Smooth muscle cell (in vitro differentiated cells): ENCODE results near the gene CARD11. TPM values are rescaled to one million over a fixed set of nuclear protein-coding genes. Genes with fewer than 3 reads are reported as not detected.

ENCODE experiments used
- DNase-seq: peaks from one replicate; lab custom pipeline; 2025; ENCODE audit not compliant: unreplicated experiment; lab: John Stamatoyannopoulos, UW
- H2AFZ ChIP-seq: fragments of 200-600 bp; sonication (generic); 2 replicates; pipeline ENCODE4 v1.6.0; 2016; ENCODE audit warnings: antibody characterized with exemption, low read depth, mild to moderate bottlenecking
- H3F3A ChIP-seq: fragments of 200-600 bp; sonication (generic); 2 replicates; pipeline ENCODE4 v1.6.0; 2017; ENCODE audit warnings: antibody characterized with exemption, low read depth
- H3K27ac ChIP-seq: fragments of 200-600 bp; sonication (generic); 2 replicates; pipeline ENCODE4 v1.5.1; 2016; ENCODE audit warnings: low read depth, mild to moderate bottlenecking
- H3K27me3 ChIP-seq: fragments of 200-600 bp; sonication (generic); 2 replicates; pipeline ENCODE4 v1.6.1; 2016; ENCODE audit warnings: low read depth, mild to moderate bottlenecking
- H3K36me3 ChIP-seq: fragments of 200-600 bp; sonication (generic); 2 replicates; pipeline ENCODE4 v1.5.1; 2016; ENCODE audit warnings: low read depth
- H3K4me1 ChIP-seq: fragments of 200-600 bp; sonication (generic); 2 replicates; pipeline ENCODE4 v1.5.1; 2016; ENCODE audit warnings: low read depth
- H3K4me2 ChIP-seq: fragments of 200-600 bp; sonication (generic); 2 replicates; pipeline ENCODE4 v1.6.0; 2016; ENCODE audit warnings: mild to moderate bottlenecking
- H3K4me3 ChIP-seq: fragments of 200-600 bp; sonication (generic); 2 replicates; pipeline ENCODE4 v1.5.1; 2016; ENCODE audit warnings: mild to moderate bottlenecking
- H3K79me2 ChIP-seq: fragments of 200-600 bp; sonication (generic); 2 replicates; pipeline ENCODE4 v1.6.0; 2016; ENCODE audit warnings: low read depth, mild to moderate bottlenecking
- H3K9ac ChIP-seq: fragments of 200-600 bp; sonication (generic); 2 replicates; pipeline ENCODE4 v1.6.0; 2016; ENCODE audit warnings: low read depth
- H3K9me3 ChIP-seq: fragments of 200-600 bp; sonication (generic); replicated peaks from 2 replicates; pipeline ENCODE4 v1.5.1; 2016; ENCODE audit warnings: low read depth
- H4K20me1 ChIP-seq: fragments of 200-600 bp; sonication (generic); 2 replicates; pipeline ENCODE4 v1.6.0; 2016; ENCODE audit warnings: low read depth
- WGBS: methylation state at CpG from one replicate; pipeline ENCODE4 v1.1.7; 2016; ENCODE audit warnings: low lambda C conversion rate; 5-methylcytosine and 5-hydroxymethylcytosine counted together
- polyA plus RNA-seq: library from polyadenylated mRNA; unstranded; fragments of >200 nt; fragmentation: Nextera tagmentation; extraction: Ambion mirVana; gene quantifications from 2 replicates; pipeline ENCODE4 v1.2.1, GENCODE V29; 2016
- total RNA-seq: library from RNA; depleted of rRNA; stranded (reverse); fragments of >200 nt; gene quantifications from 2 replicates; pipeline ENCODE4 v1.2.3, GENCODE V29; 2014
- TF ChIP-seq, protein P1 (sequence below): fragments of 200-600 bp; sonication (generic); IDR thresholded peaks from 2 replicates; pipeline ENCODE4 v1.5.1; 2017; ENCODE audit warnings: borderline replicate concordance, mild to moderate bottlenecking, antibody characterized with exemption; ENCODE audit not compliant: insufficient read depth, poor library complexity, severe bottlenecking

The CARD11 gene
- total and polyA plus RNA-seq, 2 experiments from 2014 or later: 1.3 to 2.4 TPM

DNA sequence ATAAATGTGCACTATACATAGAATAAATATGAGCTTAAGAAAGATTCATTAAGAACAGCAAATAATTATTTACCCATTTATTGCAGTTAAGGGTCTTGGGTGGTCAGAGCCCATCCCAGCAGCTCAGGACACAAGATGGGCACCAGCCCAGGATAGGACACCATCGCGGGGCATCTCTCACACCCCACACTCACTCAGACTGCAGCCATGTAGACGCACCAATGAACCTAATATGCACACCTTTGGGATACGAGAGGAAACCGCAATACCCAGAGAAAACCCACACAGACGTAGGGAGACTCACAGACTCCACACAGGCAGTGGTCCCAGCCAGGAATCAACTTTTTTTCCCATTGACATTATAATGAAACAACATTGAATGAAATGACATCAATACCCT is 36.0 kb downstream of the CARD11 start:
- Histone ChIP-seq H3K4me1 (no peaks in the 10 kb centered on the region), H2AFZ (no peak overlapping the region), H3K27ac (no peak overlapping the region), H3K9me3 (no peaks in the 10 kb centered on the region), H3K36me3 (no peaks in the 10 kb centered on the region), H4K20me1 (no peaks in the 10 kb centered on the region), H3K27me3 (no peaks in the 10 kb centered on the region), H3K79me2 (no peaks in the 10 kb centered on the region), H3K4me2 (no peak overlapping the region), H3K9ac (no peak overlapping the region), H3F3A (no peaks in the 10 kb centered on the region), H3K4me3 (no peak overlapping the region)
- TF ChIP-seq, protein P1, sequence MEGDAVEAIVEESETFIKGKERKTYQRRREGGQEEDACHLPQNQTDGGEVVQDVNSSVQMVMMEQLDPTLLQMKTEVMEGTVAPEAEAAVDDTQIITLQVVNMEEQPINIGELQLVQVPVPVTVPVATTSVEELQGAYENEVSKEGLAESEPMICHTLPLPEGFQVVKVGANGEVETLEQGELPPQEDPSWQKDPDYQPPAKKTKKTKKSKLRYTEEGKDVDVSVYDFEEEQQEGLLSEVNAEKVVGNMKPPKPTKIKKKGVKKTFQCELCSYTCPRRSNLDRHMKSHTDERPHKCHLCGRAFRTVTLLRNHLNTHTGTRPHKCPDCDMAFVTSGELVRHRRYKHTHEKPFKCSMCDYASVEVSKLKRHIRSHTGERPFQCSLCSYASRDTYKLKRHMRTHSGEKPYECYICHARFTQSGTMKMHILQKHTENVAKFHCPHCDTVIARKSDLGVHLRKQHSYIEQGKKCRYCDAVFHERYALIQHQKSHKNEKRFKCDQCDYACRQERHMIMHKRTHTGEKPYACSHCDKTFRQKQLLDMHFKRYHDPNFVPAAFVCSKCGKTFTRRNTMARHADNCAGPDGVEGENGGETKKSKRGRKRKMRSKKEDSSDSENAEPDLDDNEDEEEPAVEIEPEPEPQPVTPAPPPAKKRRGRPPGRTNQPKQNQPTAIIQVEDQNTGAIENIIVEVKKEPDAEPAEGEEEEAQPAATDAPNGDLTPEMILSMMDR: no peak
- 97% methylated on average over 6 of the region's 6 CpGs for WGBS
- DNase-seq: no peak

DNA sequence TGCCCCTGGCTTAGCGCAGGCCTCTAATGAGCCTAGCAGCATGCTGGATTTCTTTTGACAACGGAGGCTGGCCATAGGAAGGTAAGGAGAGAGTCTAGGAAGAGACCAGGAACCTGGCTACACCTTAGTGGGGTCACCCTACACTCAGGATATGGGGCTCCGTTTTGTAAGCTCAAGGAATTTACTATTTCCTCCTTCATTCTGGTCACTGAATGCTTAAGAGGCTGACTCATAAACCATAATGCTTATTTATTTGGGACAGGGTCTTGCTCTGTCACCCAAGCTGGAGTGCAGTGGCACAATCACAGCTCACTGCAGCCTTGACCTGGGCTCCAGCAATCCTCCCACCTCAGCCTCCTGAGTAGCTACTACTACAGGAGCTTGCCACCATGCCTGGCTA is 38.4 kb downstream of the CARD11 start:
- Histone ChIP-seq H3K4me3 (no peak overlapping the region), H3K9ac (no peak overlapping the region), H3K36me3 (no peaks in the 10 kb centered on the region), H3K4me2 (peak overlapping the region; percentile 18), H3K4me1 (no peaks in the 10 kb centered on the region), H4K20me1 (no peaks in the 10 kb centered on the region), H3K27me3 (no peaks in the 10 kb centered on the region), H3K9me3 (no peaks in the 10 kb centered on the region), H2AFZ (no peak overlapping the region), H3K79me2 (no peaks in the 10 kb centered on the region), H3K27ac (no peak overlapping the region), H3F3A (no peaks in the 10 kb centered on the region)
- DNase-seq: no peak
- 70% methylated on average over 3 of the region's 3 CpGs for WGBS
- TF ChIP-seq, protein P1: no peak

DNA sequence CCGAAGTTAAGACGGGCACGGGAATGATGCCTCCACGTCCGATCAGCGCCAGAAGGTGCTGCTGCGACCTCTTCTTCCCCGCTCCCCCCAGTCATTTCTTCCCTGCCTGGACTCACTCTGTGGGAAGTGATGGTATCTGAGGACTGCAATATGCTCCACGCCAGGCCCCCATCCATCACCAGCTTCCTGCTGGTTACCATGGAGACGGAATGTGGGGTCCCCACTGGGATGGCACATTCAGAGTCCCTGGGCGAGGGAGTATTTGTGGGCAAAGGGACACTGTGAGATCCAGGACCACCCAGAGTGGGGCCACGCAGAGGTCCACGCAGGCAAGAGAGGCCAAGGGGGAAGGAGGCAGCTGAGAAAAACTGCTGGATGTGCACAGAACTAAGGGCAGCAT is 39.7 kb downstream of the CARD11 start:
- no peaks in the 10 kb centered on the region for H4K20me1 ChIP-seq
- WGBS: 94% methylated on average over 13 of the region's 13 CpGs
- no peaks in the 10 kb centered on the region for H3K79me2 ChIP-seq
- H3K9ac ChIP-seq: no peak overlapping the region
- H3K4me3 ChIP-seq: no peak overlapping the region
- no peaks in the 10 kb centered on the region for H3K4me1 ChIP-seq
- H2AFZ ChIP-seq: no peak overlapping the region
- no peaks in the 10 kb centered on the region for H3K27me3 ChIP-seq
- no peak overlapping the region for H3K4me2 ChIP-seq
- H3K36me3 ChIP-seq: no peaks in the 10 kb centered on the region
- no peaks in the 10 kb centered on the region for H3K9me3 ChIP-seq
- H3F3A ChIP-seq: no peaks in the 10 kb centered on the region
- TF ChIP-seq, protein P1: no peak
- no peak for DNase-seq
- H3K27ac ChIP-seq: no peak overlapping the region

DNA sequence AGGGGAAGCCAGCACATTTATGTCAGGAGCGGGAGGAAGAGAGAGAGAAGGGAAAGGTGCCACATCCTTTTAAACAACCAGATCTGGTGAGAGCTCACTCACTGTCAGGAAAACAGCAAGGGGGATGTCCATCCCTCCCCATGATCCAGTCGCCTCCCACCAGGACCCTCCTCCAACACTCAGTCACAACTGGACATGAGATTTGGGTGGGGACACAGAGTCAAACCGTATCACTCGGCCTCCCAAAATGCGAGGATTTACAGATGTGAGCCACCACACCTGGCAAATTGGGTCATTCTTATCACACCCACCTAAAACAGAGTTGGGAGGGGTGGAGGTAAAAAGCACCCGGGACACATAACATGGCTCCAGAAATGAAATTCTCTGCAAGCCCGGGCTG is 41.0 kb downstream of the CARD11 start:
- WGBS: 95% methylated on average over 7 of the region's 7 CpGs

More for the DNA sequence above, 41.0 kb downstream of the CARD11 start:
- H3K4me2 ChIP-seq: no peak overlapping the region
- no peaks in the 10 kb centered on the region for H3K9me3 ChIP-seq
- H3K27me3 ChIP-seq: no peaks in the 10 kb centered on the region
- TF ChIP-seq, protein P1: no peak
- H3K36me3 ChIP-seq: no peaks in the 10 kb centered on the region
- no peaks in the 10 kb centered on the region for H4K20me1 ChIP-seq
- H3K4me3 ChIP-seq: no peak overlapping the region
- no peaks in the 10 kb centered on the region for H3K4me1 ChIP-seq
- no peaks in the 10 kb centered on the region for H3F3A ChIP-seq
- no peak overlapping the region for H3K27ac ChIP-seq
- H3K79me2 ChIP-seq: no peaks in the 10 kb centered on the region
- H2AFZ ChIP-seq: no peak overlapping the region
- H3K9ac ChIP-seq: no peak overlapping the region
- no peak for DNase-seq
